Stimulated activated CD4-positive, alpha-beta T cell treated with anti-CD3 and anti-CD28 coated beads, TNF-alpha, amount 100 ng/mL, for 24 hours (primary cell): ENCODE results near the gene SERPINI1.

Source experiments
- DNase-seq, 3 experiments: peaks; one replicate each; pipeline ENCODE4 v3.0.0-alpha.2; 2020; ENCODE audit warnings: low read depth in 3 of 3

The SERPINI1 gene

DNA sequence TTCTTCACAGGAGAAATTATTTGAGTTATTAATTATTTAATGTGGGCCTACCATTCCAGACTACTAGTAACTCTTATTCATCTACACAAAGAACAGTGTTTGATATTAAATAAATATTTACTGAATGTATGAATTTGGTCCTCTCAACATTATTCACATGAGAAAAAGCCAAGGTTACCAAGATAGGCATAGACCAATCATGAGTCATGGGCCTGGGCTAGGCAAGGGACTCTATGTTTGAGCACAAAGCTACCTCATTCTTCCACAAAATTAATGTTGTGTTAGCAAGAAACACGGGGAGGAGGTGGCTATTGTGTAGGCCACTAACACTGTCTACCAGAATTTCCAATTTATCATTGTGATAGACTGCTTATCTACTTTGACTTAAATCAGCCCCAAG is 115.7 kb downstream of the SERPINI1 start:
- DNase-seq = no peak

DNA sequence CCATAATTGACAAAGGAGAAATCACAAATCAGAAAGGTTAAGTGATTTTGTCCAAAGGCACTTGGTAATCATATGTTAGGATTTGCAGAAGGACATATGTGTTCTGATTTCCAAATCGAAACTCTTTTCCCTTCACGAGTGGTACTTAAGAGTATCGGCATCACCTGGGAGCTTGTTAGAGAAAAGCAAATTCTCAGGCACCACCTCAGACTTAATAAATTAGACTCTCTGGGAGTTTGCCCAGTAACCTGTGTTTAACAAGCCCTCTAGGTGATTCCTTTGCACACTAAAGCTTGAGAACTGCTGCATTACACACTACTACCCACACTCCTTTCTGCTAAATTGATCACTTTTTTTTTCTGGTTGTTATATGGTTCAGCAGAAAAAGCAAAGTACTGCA is 116.2 kb downstream of the SERPINI1 start:
- no peak for DNase-seq

DNA sequence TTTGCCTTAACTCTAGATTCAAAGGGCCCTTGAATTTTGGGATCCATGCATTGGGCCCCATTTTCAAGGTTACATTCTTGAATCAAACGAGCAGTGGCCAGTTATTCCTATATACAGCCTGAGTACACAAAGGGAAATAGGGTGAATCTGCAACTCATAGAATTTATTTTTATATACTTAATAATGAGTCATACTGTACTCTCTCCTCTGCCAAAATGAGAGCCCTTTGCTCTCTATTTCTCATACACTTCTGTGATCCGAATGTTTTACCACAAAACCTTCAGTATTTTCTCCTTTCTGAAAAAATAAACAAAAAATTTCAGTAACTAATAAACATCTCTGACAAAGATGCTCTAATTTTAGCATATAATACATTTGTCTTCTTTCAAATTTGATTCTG is 116.7 kb downstream of the SERPINI1 start:
- DNase-seq = no peak

DNA sequence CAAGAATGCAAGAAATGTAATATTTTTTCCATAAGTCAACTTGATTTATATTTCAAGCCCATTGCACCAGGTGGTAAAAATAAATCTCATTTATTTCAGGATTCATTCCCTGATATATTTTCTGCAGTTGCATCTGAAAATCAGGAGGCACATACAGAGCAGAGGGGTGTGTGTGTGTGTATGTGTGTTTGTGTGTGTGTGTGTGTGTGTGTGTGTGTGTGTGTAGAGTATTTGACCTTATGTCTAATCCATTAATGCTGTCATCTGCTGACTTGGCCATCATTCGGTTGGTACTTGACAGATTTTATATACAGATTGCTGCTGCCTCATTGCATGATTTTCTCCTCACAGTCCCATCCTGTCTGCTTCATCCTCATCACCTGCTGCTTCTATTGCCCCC is 118.5 kb downstream of the SERPINI1 start:
- no peak for DNase-seq

DNA sequence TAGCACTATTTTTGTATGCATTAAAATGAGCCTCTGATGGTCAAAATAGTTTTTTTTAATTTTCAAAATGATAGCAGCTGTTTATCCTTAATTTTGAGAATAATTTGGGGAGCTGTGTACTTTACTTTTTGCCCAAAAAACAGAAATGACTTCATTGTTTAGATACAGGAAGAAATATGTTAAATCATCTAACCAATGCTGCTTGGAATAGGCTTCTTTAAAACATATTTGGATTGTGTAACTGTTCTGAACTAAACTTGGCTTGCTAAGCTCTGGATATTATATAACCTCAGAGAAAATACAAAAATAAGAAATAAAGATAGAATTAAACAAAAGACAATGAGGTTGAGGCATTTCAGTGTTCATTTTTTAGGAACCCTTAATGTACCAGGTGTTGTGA is 119.3 kb downstream of the SERPINI1 start:
- no peak for DNase-seq

DNA sequence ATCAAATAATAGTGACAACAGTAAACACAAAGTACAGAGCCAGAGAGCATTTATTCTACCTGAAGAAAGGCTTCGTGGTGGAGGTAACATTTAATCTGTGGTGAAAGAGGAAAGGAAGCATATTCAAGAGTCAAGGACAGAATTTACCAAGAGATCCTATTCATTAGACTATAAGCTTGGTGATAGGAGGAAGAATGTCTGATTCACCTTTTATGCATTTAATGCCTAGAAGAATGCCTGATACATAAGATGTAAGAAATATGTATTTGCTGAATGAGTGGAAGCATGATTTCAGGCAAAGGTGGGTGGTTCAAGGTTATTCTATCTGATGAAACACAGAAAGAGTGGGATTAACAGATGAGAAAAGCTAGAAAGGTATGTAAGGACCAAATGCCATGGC is 119.8 kb downstream of the SERPINI1 start:
- no peak for DNase-seq

DNA sequence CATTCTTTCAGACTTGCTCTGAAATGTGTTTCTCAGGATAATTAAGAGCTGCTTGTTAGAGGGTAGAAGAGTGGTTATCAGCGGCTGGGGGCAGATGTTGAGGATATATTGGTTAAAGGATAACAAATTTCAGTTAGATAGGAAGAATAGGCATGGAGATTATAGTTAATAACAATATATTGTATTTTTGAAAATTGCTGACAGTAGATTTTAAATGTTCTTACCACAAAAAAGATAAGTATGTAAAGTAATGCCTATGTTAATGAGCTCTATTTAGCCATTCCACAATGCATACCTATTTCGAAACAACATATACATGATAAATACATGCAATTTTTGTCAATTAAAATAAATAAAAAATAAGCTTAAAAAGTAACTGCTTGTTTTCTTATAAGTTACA is 123.3 kb downstream of the SERPINI1 start:
- DNase-seq = no peak

DNA sequence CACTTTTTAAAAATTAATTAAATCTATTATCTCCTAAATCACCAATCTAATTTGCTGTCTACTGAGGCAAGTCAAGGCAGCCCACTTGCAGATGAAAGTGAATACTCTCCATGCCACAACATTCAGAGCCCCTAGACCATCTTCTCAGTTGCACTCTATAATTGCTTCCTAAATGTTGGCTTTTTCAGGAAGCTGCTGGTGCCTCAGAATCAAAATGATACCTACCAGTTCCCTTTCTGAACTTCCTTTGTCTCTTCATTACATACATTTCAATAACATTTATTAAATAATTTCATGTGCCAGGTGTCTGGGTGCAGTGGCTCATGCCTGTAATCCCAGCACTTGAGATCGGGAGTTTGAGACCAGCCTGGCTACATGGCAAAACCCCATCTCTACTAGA is 124.1 kb downstream of the SERPINI1 start:
- no peak for DNase-seq

DNA sequence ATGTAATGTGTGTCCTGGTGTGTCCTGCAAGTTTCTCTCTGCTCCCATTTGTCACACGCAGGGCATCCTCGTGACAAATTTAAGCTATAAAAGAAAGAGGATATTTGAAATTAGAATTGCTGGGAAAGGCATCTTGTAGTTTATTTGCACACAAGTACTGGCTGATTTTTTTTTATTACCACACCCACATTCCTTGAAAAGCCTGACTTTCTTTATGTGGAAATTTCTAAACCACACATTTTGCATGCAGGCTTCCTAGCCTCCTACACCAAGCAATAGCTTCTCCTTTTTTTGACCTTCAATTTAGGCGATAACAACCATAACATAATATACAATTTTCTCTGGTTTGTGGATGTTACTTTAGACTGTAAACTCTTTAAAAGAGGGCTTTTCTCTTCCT is 126.1 kb downstream of the SERPINI1 start:
- no peak for DNase-seq

DNA sequence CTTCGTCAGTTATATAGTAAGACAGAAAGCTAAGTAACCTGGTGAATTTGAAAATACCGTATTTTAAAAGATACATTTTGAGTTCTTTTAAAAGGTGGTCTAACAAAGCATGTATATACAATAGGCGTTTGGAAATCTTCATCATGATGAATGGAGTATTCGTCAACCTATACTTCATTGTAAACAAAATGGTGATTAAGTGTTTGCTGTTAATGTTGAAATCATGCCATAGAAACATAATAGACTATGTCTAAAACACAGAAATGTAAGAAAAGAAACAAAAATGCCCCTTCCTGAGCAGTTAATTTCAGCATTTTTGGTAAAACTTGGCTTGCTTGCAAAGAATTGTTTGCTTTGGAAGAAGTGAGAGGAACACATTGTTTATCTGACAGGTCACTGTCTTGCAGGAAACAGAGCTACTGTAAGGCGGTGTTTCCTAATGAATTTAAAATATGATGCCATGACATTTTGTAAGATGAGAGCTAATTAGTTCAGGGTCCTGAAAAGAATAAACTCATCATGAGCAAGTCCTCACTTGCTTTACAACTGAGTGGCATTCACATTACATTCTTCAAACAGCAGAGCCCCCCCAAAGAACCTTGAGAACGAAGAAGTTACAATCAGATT is 126.7 kb downstream of the SERPINI1 start:
- DNase-seq = no peak

DNA sequence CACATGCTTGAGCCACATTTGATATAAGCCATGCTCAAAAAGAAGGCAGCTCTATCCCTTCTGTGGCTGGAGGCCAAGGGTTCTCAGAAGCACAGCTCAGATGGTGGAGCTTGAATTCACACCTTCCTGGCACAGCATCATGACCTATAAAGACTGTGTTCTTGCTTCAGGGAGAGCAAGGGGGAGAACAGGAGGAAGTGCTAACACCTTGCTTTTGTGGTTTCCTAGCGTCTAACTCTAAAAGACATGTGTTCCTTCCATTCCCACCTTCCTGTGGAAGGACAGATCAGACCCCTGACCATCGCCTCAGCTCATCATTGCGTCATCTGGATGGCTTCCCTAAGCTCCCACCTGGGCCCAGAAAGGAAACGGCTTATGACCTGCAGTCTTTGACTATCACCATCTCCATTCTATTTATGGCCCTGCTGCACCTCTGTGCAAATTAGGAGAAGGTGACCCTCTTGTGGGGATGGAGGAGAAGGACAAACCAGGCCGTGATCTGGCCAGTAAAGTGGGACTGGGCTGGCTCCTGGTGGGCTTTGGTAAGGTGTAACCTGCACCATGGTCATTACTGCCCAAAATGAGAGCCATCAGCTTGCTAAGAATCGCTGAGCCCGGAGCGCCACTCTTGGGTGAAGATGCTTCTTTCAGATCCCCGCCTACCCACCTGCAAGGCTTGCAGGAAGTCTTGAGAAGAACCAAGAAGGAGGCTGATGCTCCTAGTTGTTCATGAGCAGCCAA is 128.5 kb downstream of the SERPINI1 start:
- no peak for DNase-seq

DNA sequence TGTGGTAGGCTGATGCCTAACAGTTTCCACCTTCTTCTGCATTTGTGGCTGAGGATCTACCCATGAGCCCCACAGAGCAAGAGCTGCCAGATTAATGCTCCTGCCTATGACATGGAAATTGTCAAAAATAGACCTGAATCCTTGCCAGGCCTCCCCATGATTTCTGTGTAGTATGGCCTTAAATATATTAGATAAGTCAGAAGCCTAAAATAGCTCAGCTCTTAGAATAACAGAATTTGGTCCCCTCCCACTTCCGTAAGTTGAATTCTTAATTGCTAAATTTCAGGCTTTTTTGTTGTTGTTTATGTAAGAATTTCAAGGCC is 129.0 kb downstream of the SERPINI1 start:
- DNase-seq = no peak

DNA sequence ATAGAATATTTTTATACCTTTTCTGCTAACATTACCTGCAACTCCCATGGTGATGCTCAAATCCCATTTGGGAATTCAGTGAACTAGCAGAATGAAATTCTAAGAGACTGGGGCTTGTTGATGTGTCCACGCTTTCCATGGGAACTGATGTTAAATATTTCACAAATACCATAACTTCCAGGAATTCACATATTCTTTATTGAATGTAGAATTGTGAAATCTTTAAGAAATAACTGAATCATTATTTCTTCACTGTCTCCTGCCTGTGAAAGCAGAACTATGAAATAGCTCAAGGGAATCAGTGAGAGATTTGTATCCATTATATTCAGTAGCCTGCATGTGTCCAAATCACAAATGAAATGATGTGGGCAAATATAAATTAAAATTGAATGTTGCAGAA is 130.8 kb downstream of the SERPINI1 start:
- no peak for DNase-seq

DNA sequence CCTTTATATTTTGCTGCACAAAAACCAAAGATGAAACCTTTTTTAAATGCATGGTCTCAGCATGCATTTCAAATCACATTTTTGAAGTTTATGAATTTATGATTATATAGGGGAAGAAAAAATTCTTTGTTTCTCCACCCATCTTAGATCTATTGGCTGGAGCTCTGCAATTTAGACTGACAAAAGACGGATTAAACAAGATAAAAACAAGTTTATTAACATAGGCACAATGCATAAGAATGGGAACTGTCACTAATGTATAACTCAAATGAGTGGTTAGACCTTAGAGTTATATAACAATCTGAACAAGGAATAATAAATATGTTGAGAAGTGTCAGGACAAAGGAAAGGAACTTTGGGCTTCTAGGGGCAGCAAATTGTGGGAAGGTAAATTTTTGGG is 132.5 kb downstream of the SERPINI1 start:
- DNase-seq = no peak

DNA sequence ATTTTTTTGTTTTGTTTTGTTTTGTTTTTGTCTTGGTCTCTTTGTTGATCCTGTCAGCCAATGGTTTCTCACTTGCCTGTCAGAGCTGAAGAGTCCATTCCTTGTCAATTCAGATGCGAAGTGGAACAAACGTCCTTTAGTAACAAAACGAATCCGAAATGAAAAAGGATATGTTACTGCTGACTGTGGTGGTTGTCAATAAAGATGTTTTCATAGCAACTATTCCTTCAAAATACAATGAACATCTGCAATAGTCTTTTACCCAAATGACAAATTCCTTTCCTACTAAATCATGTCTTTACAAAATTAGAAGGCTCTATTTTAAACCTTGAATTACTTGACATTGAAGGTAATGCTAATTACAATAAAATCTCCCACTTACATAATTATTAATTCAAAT is 134.7 kb downstream of the SERPINI1 start:
- no peak for DNase-seq

DNA sequence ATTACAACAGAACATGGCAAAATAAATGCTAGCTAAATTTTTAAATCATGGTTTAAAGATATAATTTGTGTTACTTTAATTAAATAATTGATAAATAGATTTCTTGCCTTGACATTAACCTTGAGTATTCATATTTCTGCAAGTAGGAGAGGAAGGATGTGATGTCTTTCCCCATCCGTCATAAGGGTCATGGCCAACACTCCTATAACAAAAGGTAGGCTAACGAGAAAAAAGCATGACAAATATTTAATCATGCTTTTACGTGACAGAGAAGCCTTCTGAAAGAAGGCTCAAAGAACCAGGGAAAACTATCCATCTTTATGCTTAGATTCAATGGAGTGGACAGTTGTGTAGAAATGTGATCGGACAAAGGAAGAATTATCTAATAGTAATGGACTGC is 135.2 kb downstream of the SERPINI1 start:
- no peak for DNase-seq

DNA sequence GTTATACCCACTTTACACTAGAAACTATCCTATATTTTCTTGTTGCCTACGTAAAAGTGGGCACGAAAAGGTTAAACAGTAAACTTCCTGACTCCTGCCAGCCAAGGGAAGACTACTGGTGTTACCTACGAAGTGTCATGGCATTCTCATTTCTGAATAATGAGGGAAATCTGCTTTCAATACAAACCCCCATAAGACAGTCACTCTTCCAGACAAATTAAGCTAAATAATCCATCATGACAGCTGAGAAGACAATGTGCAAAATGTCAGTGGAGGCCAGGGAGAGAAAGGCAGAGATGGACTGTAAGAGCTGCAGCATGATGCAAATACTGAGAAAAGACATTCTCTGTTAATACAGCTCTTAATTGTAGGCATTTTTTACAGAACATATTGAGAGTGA is 136.5 kb downstream of the SERPINI1 start:
- no peak for DNase-seq

DNA sequence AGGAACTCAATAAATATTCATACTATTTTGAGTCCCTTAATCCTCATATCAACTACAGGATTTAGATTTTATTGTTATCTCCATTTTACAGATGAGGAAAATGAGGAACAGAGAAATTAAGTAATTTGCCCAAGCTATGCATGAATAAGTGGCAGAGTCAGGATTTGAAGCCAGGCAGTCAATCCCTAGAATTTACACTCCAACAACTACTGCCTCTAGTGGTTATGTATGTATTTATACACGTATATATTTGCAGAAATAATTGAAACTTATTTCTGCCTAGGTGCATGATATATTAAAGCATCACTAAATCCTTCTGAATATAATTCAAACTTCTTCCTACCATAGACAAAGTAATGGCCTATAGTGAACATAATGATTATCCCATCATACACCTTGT is 137.4 kb downstream of the SERPINI1 start:
- DNase-seq = no peak

DNA sequence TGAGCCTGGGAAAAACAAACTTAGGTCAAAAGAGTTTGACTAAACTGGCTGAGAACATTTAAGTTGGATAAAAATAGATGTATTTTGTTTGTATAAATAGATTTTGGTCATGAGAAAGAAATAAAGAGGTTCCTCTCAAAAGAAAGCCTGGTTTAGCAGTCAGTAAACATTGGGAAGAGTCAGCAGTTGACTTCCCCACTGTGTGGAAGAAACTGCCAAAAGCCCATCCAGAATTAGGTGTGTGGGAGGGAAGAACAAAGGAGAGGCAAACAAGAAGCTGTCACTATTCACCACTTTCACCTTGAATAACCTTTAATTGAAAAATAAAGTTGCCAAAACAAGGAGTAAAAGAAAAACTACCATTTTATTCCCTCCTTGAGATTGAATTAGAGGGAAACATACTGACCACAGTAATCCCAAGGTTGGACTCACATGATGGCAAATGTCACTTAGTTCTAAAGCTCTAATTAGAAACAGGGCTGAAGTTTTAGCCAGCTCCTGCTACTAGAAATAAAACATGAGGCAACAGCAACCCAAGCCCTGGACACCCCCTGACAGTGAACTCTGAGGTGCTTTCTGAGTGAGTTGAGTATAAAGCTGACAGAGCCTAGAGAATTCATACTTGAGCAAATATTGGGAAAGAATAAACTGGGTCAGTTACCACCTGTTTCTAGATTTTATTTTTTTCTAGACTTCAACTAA is 139.3 kb downstream of the SERPINI1 start:
- no peak for DNase-seq
